IPS-18c (cell line): ENCODE results near the gene CFAP43.

Source experiments
- H3K4me3 ChIP-seq: 2 replicates; pipeline ENCODE4 v1.7.0; 2013; ENCODE audit warnings: low read depth, mild to moderate bottlenecking, low read length, moderate library complexity; ENCODE audit not compliant: insufficient read depth
- H3K9me3 ChIP-seq: one replicate; pipeline ENCODE4 v1.6.1; 2013; ENCODE audit warnings: mild to moderate bottlenecking, low read length, moderate library complexity; ENCODE audit not compliant: control insufficient read depth, insufficient read depth

Gene CFAP43

GRCh38 chr10:104231784-104232612 lies at the start of gene CFAP43:
TSS of gene CFAP43 (minus strand) at chr10:104232364. CDS start at chr10:104232246, 118 bp downstream.
- H3K9me3 ChIP-seq, result peaks cover 9% of the 10 kb centered on the region

GRCh38 chr10:104281694-104282093 lies 49.5 kb upstream of the CFAP43 start:
- H3K4me3 ChIP-seq, result no peak overlapping the region

More at GRCh38 chr10:104231784-104232612, at the start of gene CFAP43:
- H3K4me3 ChIP-seq, result peak within 1 kb of the TSS; percentile 85

GRCh38 chr10:104279550-104280259 lies 47.5 kb upstream of the CFAP43 start:
- no peaks in the 10 kb centered on the region for H3K9me3 ChIP-seq
- H3K4me3 ChIP-seq, result no peak overlapping the region

More at GRCh38 chr10:104281694-104282093, 49.5 kb upstream of the CFAP43 start:
- no peaks in the 10 kb centered on the region for H3K9me3 ChIP-seq

- no peak overlapping the region for H3K4me3 ChIP-seq
- H3K9me3 ChIP-seq, result no peaks in the 10 kb centered on the region
Measured at GRCh38 chr10:104277785-104278184, 45.6 kb upstream of the CFAP43 start.

- no peaks in the 10 kb centered on the region for H3K9me3 ChIP-seq
- H3K4me3 ChIP-seq, result no peak overlapping the region
Measured at GRCh38 chr10:104276192-104276591, 44.0 kb upstream of the CFAP43 start.

GRCh38 chr10:104274762-104275721 lies 42.9 kb upstream of the CFAP43 start:
- Histone ChIP-seq H3K9me3 (no peaks in the 10 kb centered on the region), H3K4me3 (peak overlapping the region; percentile 61)

- H3K4me3 ChIP-seq, result no peak overlapping the region
Measured at GRCh38 chr10:104273899-104274575, 41.9 kb upstream of the CFAP43 start.

GRCh38 chr10:104273286-104273685 lies 41.1 kb upstream of the CFAP43 start:
- no peak overlapping the region for H3K4me3 ChIP-seq
- H3K9me3 ChIP-seq, result no peaks in the 10 kb centered on the region

More at GRCh38 chr10:104273899-104274575, 41.9 kb upstream of the CFAP43 start:
- no peaks in the 10 kb centered on the region for H3K9me3 ChIP-seq

GRCh38 chr10:104268713-104269645 lies 36.8 kb upstream of the CFAP43 start, which contains the start of gene GSTO2:
TSS of gene GSTO2 (plus strand) at chr10:104269184. CDS start at chr10:104274916, 5,732 bp downstream.
- Histone ChIP-seq H3K4me3 (peak within 1 kb of the TSS; percentile 85), H3K9me3 (no peaks in the 10 kb centered on the region)

- H3K4me3 ChIP-seq, result peak overlapping the region; percentile 85
- H3K9me3 ChIP-seq, result no peaks in the 10 kb centered on the region
Measured at GRCh38 chr10:104268405-104268712, 36.2 kb upstream of the CFAP43 start.

- Histone ChIP-seq H3K4me3 (peak overlapping the region; percentile 85), H3K9me3 (no peaks in the 10 kb centered on the region)
Measured at GRCh38 chr10:104267721-104268404, 35.7 kb upstream of the CFAP43 start.

- no peaks in the 10 kb centered on the region for H3K9me3 ChIP-seq
- H3K4me3 ChIP-seq, result no peak overlapping the region
Measured at GRCh38 chr10:104264783-104265182, 32.6 kb upstream of the CFAP43 start.

GRCh38 chr10:104262055-104262454 lies 29.9 kb upstream of the CFAP43 start:
- no peak overlapping the region for H3K4me3 ChIP-seq
- no peaks in the 10 kb centered on the region for H3K9me3 ChIP-seq

GRCh38 chr10:104260775-104261115 lies 28.6 kb upstream of the CFAP43 start:
- Histone ChIP-seq H3K4me3 (no peak overlapping the region), H3K9me3 (no peaks in the 10 kb centered on the region)

GRCh38 chr10:104259999-104260774 lies 28.0 kb upstream of the CFAP43 start:
- H3K4me3 ChIP-seq, result no peak overlapping the region

More at GRCh38 chr10:104259999-104260774, 28.0 kb upstream of the CFAP43 start:
- H3K9me3 ChIP-seq, result no peaks in the 10 kb centered on the region
